Dermis microvascular lymphatic vessel endothelial cell (primary cell): ENCODE results near the gene UBE2J1. TPM values are rescaled to one million over a fixed set of nuclear protein-coding genes. Genes with fewer than 3 reads are reported as not detected.
A peak's percentile ranks its signal among the peaks of the same experiment; 100 is the strongest.
"Not testable (repeated sequence)": the region's sequence is repeated elsewhere in the genome, so short reads cannot be mapped to it uniquely, and the experiment has no call there.

ENCODE experiments used
- DNase-seq, 2 donors: peaks; one replicate each; pipeline versions ENCODE4 v3.0.0 to v3.0.0-alpha.2; 2010; ENCODE audit warnings: low read depth in 2 of 2
- total RNA-seq: library from RNA; depleted of rRNA; stranded (reverse); fragments of >200 nt; gene quantifications from 2 replicates; pipeline ENCODE4 v1.2.1, GENCODE V29; 2014

UBE2J1 gene
- total RNA-seq, 1 donor from 2014 or later = 56.6 TPM

DNA sequence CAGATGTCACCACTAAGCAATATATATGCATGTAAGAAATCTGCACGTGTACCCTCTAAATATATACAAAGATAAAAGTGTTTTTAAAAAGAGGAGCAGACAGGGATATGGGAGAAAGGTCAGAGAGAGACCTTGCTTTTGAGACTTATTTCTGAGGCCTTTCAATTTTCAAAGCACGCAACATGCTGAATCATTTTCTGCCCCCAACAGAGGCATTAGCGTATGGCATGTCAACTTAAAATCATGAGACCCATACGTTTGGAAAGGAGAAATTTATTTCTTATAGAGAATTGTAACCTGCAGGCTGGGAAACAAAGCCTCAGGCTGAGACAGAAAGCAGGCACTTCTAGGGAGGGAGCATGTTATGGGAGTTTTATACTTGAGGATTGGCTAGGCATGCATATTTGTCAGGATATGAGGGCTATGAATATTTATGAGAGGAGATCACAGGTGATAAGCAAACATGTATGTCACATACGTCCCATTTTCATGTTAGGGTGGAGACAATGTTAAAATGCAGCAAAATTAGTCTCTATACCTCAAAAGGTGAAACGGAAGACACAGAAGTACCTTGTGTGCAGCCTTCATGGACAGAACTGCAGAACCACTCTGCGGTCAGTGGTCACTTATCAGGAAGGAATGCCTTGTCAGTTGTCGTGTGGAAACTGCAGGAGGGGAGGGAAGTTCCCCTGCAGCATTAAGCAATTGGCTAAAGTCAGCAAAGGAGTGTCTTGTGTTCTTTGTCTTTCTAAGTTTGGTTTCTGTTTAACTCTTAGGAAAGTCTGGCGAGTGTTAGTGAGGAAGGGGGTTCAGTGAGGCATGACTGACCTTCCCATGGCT is 31.2 kb downstream of the UBE2J1 start:
- no peak for DNase-seq

DNA sequence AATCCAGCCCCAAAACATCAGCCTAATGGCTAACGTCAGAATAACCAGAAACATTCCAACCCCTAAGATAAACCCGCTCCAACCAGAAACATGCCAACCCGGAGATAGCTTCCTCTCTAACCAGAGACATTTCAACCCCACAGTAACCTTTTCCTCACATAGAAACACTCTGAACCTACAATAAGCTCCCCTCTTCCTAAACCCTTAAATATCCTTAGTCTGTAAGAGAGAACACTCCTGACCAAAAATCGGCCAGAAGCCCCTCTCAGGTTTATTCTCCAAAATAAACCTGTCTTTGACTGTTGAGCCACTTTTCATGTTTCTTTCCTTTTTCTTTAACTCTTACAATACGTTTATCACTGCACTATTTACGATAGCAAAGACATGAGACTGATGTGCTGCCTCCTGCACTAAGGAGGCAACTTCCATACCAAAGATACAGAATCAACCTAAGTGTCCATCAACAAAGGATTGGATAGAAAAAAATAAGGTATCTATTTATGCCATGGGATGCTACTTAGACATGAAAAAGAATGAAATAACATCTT is 32.4 kb downstream of the UBE2J1 start:
- DNase-seq = no peak

DNA sequence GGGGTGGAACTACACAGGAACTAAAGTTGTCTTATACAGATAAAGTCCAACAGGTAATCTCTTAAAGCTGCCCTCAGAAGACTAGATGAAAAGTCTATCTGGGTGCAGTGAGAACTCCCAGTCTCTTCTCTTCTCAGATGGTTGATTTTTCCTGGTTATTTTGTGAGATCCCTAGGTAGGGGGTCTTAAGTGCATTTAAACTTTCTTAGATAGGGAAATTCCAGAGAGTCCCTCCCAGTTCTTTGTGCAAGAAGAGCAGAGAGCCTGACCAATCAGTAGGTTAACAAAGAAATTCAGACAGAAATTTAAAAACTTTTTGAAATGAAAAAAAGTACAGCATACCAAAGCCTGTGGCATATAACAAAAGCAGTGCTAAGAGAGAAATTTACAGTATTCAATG is 35.5 kb downstream of the UBE2J1 start:
- no peak for DNase-seq

DNA sequence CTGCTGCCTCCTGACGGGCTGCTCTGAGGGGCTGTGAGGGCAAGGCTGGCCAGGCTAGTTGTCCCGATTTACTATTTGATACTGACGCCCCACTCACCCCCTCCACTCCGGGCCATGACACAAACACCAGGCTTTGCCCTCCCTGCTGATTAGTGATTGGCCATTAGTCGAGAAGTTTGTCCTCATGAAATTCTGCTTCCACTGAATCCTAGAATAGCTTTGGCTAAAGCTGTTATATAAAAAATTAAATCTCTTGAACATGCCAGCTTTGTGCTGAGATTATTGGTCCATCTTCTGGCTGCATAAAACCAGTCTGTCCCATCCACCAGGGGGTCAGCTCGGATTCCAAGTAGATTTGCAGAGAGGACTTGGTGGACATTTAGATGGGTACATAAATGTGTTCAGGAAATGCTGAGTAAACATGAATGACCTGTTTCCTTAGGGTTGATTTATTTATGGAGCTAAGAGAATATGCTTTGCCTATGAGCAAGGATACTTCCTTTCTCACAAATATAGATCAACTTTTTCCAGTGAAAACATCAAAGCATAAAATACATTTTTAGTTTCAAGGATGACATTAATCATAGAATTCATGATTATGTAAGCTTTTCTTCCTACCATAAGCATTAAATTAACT is 37.2 kb downstream of the UBE2J1 start, which contains the start of gene GABRR2:
Gene GABRR2, minus strand, starts transcription at position 51 of the 637 bp plus-strand sequence. CDS start 134 bp downstream, outside the sequence.
- peak in 1 of 2 donors; percentile 14 for DNase-seq

DNA sequence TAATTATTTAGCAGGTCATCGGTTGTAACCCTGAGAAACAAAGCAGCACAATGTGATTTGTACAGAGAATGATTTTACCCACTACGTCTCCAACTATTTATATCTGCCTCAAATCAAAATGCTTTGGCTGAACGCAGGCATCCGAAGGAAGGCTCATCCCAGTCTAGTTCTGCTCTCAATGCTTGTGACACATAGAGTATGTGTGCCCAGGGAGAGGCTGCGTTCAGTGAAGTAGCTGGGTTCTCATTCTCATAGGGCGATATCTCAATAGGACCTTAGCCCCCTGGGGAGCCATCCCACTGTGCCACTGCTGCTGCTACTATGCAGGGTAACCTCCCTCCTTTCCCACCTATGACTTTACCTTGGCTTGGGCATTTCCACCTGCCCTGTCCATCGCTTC is 37.8 kb downstream of the UBE2J1 start:
- no peak for DNase-seq

DNA sequence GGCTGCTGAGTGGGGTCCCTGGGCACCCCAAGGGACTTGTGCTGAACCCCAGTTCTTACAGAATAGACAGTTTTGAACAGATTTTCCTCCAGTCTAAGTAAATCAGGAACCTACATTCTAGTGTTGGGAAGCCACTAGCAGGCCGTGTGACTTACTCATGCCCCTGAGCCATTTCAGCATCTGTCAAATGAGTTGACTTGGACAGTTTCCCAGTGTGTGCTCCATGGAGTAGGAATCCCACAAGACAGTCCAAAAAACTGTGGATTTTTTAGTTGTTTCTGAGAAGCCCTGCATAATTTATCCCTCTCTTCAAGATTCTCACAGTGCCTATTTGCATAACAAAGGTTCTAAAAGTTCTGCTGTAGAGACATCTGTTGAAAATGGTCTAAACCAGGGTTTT is 39.5 kb downstream of the UBE2J1 start:
- peak in 1 of 2 donors; percentile 51 for DNase-seq

DNA sequence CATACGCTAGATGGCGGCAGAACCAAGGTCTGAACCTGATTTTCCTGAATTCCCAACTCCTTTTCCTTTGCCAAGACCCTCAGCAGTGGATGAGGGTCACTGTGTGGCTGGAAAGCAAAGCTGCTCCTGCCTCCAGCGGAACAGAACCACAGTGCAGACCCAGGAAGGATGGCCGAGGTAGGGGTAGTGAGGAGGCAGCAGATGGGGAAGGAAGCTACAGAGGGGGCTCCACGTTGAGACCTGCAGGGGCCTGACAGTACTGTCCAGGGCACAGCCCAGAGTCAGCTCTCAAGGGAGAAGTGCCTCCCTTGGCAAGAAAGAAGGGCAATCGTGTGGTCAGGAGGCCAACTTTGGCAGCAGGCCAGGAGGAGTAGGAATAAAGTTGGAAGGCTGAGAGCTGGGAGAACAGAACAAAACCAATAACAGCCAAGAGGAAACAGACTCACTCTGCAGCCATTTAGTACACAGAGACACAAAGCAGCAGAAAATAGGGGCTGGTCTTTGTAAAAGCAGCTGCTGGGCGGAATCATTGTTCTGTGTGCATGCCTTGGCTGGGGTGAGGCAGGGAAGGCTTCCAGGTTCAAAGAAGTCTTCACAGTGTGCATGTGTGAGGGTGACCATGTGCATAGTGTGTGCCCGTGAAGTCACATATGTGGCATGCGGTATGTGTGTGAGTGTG is 40.5 kb downstream of the UBE2J1 start:
- peak; percentile 43 to 94 for DNase-seq

DNA sequence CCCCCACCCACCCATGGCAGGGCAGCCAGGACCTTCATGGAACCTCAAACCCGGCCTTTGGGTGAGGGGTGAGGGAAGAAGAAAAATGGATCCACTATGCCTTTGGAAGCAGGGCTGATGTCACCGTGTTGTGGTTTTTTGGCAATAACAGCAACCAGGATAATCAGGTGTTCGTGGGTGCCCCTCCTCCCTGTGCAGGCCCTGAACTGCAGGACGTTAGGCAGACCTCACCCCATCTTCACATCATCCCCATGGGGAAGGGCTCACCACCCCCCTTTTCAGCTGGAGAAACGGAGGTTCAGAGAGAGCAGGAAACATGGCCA is 41.0 kb downstream of the UBE2J1 start:
- DNase-seq = no peak

DNA sequence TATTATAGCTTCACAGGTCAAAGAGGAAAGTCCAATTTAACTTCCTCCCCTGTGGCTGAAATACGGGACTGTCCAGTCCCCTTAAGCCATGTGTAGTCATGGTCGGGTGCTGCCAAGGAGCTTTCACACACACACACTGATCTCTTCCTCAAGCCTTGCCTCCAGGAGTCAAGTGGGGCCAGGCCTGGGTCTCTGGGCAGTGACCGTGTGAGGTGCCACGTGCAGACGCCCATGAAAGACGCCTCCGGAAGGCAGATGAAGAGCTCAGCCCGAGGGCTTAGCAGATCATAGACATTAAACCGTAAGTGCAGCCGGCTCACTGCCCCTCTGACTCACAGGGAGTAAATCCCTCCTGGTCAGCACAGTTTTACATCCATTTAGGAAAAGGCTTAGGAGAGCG is 41.6 kb downstream of the UBE2J1 start:
- peak in 1 of 2 donors; percentile 7 for DNase-seq

DNA sequence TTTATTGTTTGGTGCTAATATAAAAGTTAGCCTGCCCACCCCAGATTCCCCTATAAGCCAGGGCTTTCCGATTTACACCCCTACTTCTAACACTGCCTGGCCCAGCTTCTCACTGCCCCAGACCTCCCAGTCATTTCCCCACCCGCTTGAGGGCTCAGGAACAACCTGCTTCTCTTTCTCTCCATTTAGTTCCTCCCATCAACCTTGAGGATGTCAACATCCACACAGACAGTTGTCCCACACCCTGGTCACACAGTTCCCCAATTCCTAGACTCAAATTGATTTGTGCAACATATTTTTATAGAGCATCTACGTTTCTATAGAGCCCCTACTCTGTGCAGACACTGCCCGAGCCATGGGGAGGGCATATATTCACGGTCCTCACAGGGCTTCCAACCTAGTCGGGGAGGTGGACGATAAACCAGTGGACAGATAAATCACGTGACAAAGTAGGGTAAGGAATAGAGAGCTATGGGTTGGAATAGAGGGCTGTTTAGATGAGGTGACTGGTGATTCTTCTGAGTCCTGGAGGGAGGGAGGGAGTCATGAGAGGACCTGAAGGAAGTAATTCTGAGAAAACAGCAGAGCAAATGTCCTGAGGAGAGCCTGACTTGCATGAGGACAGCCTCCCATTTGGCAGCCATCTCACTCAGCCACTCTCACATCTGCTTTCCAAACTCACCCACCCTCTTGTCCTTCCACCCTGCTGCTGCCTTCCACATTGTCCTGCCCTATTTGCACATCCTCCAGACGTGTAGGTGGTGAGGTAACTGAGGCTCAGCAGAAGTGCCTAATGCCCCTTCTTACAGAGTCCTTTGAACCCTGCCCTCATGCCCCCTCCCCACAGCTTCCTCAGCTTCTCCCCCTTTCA is 43.8 kb downstream of the UBE2J1 start:
- no peak for DNase-seq

DNA sequence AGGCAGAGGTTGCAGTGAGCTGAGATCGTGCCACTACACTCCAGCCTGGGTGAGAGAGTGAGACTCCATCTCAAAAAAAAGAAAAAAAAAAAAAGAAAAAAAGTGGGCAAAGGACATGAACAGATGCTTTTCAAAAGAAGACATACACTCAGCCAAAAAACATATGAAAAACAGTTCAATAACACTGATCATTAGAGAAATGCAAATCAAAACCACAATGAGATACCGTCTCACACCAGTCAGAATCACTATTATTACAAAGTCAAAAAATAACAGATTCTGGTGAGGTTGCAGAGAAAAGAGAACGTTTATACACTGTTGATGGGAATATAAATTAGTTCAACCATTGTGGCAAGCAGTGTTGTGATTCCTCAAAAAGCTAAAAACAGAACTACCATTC is 48.0 kb downstream of the UBE2J1 start:
- not testable (repeated sequence) for DNase-seq

DNA sequence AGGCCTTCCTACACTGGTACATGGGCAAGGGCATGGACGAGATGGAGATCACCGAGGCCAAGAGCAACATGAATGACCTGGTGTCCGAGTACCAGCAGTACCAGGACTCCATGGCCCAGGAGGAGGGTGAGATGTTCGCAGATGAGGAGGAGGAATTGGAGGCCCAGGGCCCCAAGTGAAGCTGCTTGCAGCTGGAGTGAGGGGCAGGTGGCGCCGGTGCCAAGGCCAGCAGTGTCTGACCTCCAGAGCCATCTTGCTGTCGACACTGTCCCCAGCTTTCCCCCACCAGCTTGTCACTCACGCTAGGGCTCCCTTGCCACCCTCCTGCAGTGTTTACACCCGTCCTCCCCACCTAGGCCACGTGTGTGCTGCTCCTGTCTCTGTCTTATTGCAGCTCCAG is 49.6 kb downstream of the UBE2J1 start:
- no peak for DNase-seq

DNA sequence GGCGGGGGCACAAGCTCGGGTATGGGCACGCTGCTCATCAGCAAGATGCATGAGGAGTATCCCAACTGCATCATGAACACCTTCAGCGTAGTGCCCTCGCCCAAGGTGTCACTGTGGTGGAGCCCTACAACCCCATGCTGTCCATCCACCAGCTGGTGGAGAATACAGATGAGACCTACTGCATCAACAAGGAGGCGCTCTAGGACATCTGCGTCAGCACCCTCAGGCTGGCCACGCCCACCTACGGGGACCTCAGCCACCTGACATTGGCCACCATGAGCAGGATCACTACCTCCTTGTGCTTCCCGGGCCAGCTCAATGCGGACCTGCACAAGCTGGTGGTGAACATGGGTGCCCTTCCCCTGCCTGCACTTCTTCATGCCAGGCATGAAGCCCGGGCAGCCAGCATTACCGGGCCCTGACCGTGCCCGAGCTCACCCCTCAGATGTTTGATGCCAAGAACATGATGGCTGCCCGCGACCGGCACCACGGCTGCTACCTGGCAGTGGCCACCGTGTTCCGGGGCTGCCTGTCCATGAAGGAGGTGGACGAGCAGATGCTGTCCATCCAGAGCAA is 50.2 kb downstream of the UBE2J1 start:
- DNase-seq = no peak

DNA sequence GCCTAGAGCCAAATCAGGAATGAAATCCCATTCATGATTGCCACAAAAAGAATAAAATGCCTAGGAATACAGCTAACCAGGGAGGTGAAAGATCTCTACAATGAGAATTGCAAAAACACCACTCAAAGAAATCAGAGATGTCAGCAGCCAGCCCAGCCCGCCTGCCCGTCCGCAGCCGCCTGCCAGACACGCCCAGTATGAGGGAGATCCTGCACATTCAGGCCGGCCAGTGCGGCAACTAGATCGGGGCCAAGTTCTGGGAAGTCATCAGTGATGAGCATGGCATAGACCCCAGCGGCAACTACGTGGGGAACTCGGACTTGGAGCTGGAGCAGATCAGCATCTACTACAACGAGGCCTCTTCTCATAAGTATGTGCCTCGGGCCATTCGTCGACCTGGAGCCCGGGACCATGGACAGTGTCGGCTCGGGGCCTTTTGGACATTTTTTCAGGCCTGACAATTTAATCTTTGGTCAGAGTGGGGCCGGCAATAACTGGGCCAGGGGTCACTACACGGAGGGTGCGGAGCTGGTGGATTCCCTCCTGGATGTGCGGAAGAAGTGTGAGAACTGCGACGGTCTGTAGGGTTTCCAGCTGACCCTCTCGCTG is 50.8 kb downstream of the UBE2J1 start:
- no peak for DNase-seq

DNA sequence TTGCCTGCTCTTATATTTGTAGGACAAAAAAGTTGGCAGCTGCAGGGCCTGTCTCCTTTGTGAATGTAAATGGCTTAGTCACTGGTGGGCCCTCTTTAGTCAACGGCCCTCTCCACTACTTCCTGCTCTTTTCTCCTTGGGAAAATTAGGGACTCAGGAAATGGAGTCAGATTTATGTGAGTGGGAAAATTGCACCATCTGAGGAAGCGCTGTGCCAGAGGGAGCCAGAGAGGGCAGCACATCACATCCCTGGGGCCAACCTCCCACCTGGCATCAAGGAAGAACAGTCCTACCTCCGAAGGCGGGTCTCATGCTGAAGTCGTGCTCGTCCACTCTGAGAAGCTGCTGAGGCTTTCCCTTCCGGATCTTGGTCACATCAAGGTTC is 53.1 kb downstream of the UBE2J1 start:
- DNase-seq = peak in 1 of 2 donors; percentile 82

DNA sequence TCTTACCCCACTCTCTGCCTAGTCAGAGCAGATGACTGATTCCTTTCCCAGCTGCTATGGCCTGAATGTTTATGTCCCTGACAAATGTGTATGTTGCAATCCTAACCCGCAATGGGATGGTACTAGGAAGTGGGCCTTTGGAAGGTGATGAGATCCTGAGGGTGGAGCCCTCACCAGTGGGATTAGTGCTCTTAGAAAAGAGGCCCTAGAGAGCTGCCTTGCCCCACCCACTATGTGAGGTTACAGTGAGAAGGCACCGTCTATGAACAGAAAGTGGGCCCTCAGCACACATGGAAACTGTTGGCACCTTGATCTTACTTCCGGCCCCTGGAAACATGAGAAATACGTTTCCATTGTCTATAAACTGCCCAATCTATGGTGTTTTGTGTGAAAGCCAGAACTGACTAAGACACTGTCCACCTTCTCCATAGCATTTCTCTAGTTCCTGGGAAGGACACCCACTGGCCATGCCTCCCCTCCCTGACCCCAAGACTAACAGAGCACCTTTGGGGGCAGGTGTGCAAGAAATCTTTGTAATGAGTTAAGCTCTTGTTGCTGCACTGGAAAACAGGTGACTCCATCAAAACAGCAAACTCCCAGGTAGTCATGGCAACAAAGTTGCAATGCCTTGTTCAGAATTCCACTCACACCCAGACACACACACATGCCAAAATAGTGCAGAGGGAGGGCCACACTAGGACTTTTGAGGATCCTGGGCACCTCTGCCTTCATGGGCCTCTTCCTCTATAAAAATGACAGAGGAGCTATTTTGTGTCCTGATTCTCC is 53.6 kb downstream of the UBE2J1 start:
- peak in 1 of 2 donors; percentile 29 for DNase-seq

DNA sequence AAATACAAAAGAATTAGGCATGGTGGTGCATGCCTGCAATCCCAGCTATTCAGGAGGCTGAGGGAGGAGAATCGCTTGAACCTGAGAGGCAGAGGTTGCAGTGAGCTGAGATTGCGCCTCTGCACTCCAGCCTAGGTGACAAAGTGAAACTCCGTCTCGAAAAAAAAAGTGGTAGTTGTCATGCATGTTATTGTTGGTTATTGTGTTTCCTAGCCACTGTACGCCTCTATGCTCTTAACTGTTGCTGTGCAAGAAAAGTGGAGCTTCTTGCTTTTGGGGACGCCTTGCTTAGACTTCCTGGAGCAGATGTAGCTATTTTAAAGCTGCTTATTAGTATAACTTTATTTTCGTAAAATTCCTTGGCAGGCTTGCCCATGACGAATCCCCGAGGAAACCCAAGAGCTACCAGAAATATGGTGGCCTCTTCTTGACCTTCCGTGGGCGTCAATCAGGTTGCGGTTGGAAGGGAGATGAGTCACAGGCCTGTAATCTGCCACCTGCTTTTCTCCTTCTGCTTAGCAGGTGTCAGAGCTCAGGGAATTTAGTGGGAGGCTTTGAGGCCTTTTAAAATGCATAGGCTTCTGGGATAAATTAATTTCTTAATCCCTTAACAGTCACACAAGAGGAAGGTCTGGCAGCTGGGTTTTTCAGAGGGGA is 54.7 kb downstream of the UBE2J1 start:
- peak; percentile 38 to 97 for DNase-seq

DNA sequence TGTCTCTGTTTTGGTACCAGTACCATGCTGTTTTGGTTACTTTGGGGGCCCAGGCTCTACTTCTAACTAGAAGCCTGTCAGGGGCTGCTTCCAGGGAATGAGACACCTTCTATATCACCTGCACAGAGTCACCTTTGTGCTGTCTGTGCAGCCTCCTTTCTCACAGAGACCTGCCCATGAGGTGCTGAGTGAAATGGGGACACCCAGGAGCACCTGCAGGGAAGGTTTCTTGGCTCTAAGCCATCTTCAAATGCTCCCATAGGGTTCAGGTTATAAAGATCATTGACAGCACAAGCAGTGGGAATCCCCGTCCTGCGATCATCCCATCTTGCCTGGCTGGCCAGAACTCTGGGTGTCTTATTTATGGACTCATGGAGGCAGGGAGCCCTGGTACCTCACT is 56.5 kb downstream of the UBE2J1 start:
- no peak for DNase-seq

DNA sequence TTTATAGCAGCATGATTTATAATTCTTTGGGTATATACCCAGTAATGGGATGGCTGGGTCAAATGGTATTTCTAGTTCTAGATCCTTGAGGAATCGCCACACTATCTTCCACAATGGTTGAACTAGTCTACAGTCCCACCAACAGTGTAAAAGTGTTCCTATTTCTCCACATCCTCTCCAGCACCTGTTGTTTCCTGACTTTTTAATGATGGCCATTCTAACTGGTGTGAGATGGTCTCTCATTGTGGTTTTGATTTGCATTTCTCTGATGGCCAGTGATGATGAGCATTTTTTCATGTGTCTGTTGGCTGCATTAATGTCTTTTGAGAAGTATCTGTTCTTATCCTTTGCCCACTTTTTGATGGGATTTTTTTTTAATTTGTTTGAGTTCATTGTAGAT is 57.4 kb downstream of the UBE2J1 start:
- DNase-seq = not testable (repeated sequence)
